Activated CD4-positive, alpha-beta T cell treated with anti-CD3 and anti-CD28 coated beads for 36 hours (primary cell): ENCODE data around the gene CLDN22. TPM values are rescaled to one million over a fixed set of nuclear protein-coding genes. Genes with fewer than 3 reads are reported as not detected.
"Not testable (repeated sequence)": the region's sequence is repeated elsewhere in the genome, so short reads cannot be mapped to it uniquely, and the experiment has no call there.

ENCODE experiments used
- ATAC-seq: fragments of 200-7000 bp; cut with Tn5 transposase; one replicate; pipeline ENCODE4 v1.10.0; 2021; ENCODE audit warnings: mild to moderate bottlenecking, moderate library complexity
- CTCF ChIA-PET: fragments of 350-600 bp; sonication (Branson Sonifier 250); formaldehyde crosslinking; loops from one replicate; lab custom pipeline; 2021; ENCODE audit warnings: antibody characterized with exemption; lab: Charles Lee
- POLR2A ChIA-PET: fragments of 350-600 bp; sonication (Branson Sonifier 250); formaldehyde crosslinking; loops from one replicate; lab custom pipeline; 2021; ENCODE audit warnings: antibody characterized with exemption, inconsistent platforms; lab: Charles Lee
- DNase-seq: peaks from one replicate; pipeline ENCODE4 v3.0.0-alpha.2; 2020
- H3K27ac Mint-ChIP-seq: one replicate; pipeline ENCODE4 v1.8.0; 2021; ENCODE audit warnings: mixed read lengths
- H3K27me3 Mint-ChIP-seq: one replicate; pipeline ENCODE4 v1.8.0; 2021; ENCODE audit warnings: mixed read lengths
- H3K36me3 Mint-ChIP-seq: one replicate; pipeline ENCODE4 v1.8.0; 2021; ENCODE audit warnings: low read depth, mixed read lengths
- H3K4me1 Mint-ChIP-seq: one replicate; pipeline ENCODE4 v1.8.0; 2021; ENCODE audit warnings: mixed read lengths
- H3K4me3 Mint-ChIP-seq: one replicate; pipeline ENCODE4 v1.8.0; 2021; ENCODE audit warnings: mild to moderate bottlenecking, moderate library complexity, mixed read lengths
- H3K9me3 Mint-ChIP-seq: one replicate; pipeline ENCODE4 v1.8.0; 2021; ENCODE audit warnings: low read depth, mixed read lengths
- intact Hi-C, 2 experiments: fragments of 100-400 bp; cut with DNase I in 1 of 2; cut with micrococcal nuclease in 1 of 2; formaldehyde crosslinking; loops; one replicate each; pipeline versions ENCODE4 v1.14.2 to v1.15.1; 2022 to 2024; cut with DNase I, micrococcal nuclease
- total RNA-seq, 2 experiments: library from RNA; stranded (reverse); gene quantifications; one replicate each; pipeline ENCODE4 v1.2.3, GENCODE V29; 2021

Gene CLDN22
- total RNA-seq, 2 experiments from 2014 or later, result not detected

DNA sequence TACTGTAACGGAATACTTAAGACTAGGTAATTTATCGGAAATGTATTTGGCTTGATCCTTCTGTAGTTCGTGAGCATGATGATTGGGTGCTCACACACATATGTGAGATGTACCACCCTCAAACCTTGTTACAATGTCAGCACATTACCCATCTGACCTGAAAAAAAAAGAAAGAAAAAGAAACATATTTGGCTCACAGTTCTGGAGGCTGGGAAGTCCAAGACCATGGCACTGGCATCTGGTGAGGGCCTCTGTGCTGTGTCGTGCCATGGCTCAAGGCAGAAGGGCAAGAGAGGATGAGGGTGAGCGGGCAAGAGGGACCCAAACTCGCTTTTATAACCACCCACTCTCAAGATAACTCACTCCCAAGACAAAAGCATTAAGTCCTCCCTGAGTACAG is 9.2 kb upstream of the CLDN22 start:
- Mint-ChIP-seq H3K9me3 (peaks cover 2% of the 10 kb centered on the region), H3K27ac (no peak overlapping the region), H3K36me3 (no peaks in the 10 kb centered on the region), H3K4me1 (no peaks in the 10 kb centered on the region), H3K27me3 (peaks cover 14% of the 10 kb centered on the region), H3K4me3 (no peak overlapping the region)
- ChIA-PET CTCF (interaction anchor here (1.0 kb wide), 1 partner anchor 13 kb away, joined by 3 read pairs; no protein-coding TSS in a partner anchor), POLR2A (no interaction called here)
- intact Hi-C loops, result no loop called here
- DNase-seq (no peak), ATAC-seq (no peak)

DNA sequence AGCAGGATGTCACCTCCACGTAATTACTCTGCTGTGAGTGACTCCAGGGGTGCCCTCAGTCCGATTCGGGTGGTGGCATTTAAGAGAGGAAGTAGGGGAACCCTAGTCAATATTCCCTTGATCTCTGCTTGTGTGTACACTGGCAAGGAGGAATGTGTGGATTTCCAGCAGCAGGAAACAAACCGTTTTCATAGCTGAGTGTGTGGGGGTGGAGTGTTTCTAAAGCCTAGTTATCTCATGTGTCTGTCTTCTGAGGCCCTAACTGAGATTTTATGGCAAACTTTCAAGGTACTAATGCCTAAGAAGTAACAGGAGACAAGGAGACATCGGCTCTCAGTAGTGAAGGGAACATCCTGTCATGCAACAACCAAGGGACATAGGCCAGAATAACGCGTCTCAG is 8.8 kb upstream of the CLDN22 start:
- Mint-ChIP-seq H3K27ac (no peak overlapping the region), H3K36me3 (no peaks in the 10 kb centered on the region), H3K4me3 (no peak overlapping the region), H3K4me1 (no peaks in the 10 kb centered on the region), H3K9me3 (peaks cover 2% of the 10 kb centered on the region), H3K27me3 (peaks cover 11% of the 10 kb centered on the region)
- ATAC-seq (no peak), DNase-seq (no peak)
- CTCF ChIA-PET, result interaction anchor here (1.0 kb wide), 1 partner anchor 12 kb away, joined by 3 read pairs; no protein-coding TSS in a partner anchor
- POLR2A ChIA-PET, result no interaction called here
- intact Hi-C loops, result no loop called here

GRCh38 chr4:183327827-183328226 is 7.8 kb upstream of the CLDN22 start:
- ATAC-seq, result no peak
- no peaks in the 10 kb centered on the region for H3K36me3 Mint-ChIP-seq
- DNase-seq, result no peak
- no peak overlapping the region for H3K27ac Mint-ChIP-seq
- peaks cover 7% of the 10 kb centered on the region for H3K27me3 Mint-ChIP-seq
- POLR2A ChIA-PET, result no interaction called here
- H3K9me3 Mint-ChIP-seq, result peaks cover 2% of the 10 kb centered on the region
- H3K4me3 Mint-ChIP-seq, result no peak overlapping the region
- H3K4me1 Mint-ChIP-seq, result no peaks in the 10 kb centered on the region
- CTCF ChIA-PET, result no interaction called here
- intact Hi-C loops, result no loop called here

- no peak overlapping the region for H3K4me3 Mint-ChIP-seq
- H3K27me3 Mint-ChIP-seq, result peaks cover 4% of the 10 kb centered on the region
- intact Hi-C loops, result no loop called here
- ATAC-seq (peak; percentile 36), DNase-seq (no peak)
- H3K9me3 Mint-ChIP-seq, result peaks cover 2% of the 10 kb centered on the region
- no peaks in the 10 kb centered on the region for H3K4me1 Mint-ChIP-seq
- H3K27ac Mint-ChIP-seq, result no peak overlapping the region
- POLR2A ChIA-PET, result no interaction called here
- no peaks in the 10 kb centered on the region for H3K36me3 Mint-ChIP-seq
- CTCF ChIA-PET, result no interaction called here
These were observed 6.8 kb upstream of the CLDN22 start for GRCh38 chr4:183326853-183327252.

DNA sequence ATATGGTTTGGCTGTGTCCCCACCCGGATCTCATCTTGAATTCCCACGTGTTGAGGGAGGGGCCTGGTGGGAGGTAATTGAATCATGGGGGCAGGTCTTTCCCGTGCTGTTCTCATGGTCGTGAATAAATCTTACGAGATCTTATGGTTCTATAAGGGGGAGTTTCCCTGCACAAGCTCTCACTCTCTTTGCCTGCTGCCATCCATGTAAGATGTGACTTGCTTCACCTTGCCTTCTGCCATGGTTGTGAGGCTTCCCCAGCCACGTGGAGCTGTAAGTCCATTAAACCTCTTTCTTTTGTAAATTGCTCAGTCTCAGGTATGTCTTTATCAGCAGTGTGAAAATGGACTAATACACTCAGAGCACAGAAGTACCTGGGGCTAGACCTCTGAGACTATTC is 6.3 kb upstream of the CLDN22 start:
- POLR2A ChIA-PET, result not testable (repeated sequence)
- CTCF ChIA-PET, result interaction anchor here (0.6 kb wide), 1 partner anchor 377 kb away, joined by 3 read pairs; no protein-coding TSS in a partner anchor

GRCh38 chr4:183324619-183325018 is 4.5 kb upstream of the CLDN22 start:
- peaks cover 10% of the 10 kb centered on the region for H3K4me1 Mint-ChIP-seq
- no peak overlapping the region for H3K27ac Mint-ChIP-seq
- ChIA-PET CTCF (no interaction called here), POLR2A (no interaction called here)
- intact Hi-C loops, result no loop called here
- H3K4me3 Mint-ChIP-seq, result no peak overlapping the region
- H3K9me3 Mint-ChIP-seq, result peaks cover 2% of the 10 kb centered on the region
- H3K36me3 Mint-ChIP-seq, result no peaks in the 10 kb centered on the region
- ATAC-seq (no peak), DNase-seq (no peak)
- peaks cover 1% of the 10 kb centered on the region for H3K27me3 Mint-ChIP-seq

More for the DNA sequence above, 6.3 kb upstream of the CLDN22 start:
- H3K4me1 Mint-ChIP-seq, H3K27me3 Mint-ChIP-seq, DNase-seq, H3K27ac Mint-ChIP-seq, H3K9me3 Mint-ChIP-seq, ATAC-seq, intact Hi-C loops, H3K36me3 Mint-ChIP-seq, H3K4me3 Mint-ChIP-seq: not testable (repeated sequence)

- H3K36me3 Mint-ChIP-seq, CTCF ChIA-PET, H3K4me1 Mint-ChIP-seq, DNase-seq, H3K27ac Mint-ChIP-seq, intact Hi-C loops, H3K4me3 Mint-ChIP-seq, POLR2A ChIA-PET, H3K9me3 Mint-ChIP-seq, H3K27me3 Mint-ChIP-seq, ATAC-seq: not testable (repeated sequence)
These were observed 4.0 kb upstream of the CLDN22 start for GRCh38 chr4:183324056-183324455.

DNA sequence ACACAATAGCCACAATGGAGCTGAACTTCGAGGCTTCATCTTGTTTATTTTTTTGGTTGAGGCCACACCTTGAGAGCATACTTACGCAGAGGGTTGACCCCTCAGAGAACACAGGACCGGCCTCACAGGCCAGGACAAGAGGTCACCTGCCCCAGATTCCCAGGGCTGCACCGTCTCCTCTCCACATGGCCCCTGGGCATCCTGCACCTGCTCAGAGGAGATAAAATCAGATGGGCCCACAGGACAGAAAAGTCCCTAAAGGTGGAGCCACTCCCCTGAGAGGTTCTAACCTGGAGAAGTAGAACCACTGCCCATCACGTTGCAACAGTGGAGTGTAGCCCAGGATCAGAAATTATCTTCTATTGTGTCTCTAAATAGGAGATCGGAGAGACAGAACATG is 3.2 kb upstream of the CLDN22 start:
- ATAC-seq (no peak), DNase-seq (no peak)
- Mint-ChIP-seq H3K9me3 (peaks cover 2% of the 10 kb centered on the region), H3K27ac (no peak overlapping the region), H3K36me3 (no peaks in the 10 kb centered on the region), H3K4me1 (peaks cover 10% of the 10 kb centered on the region), H3K4me3 (no peak overlapping the region), H3K27me3 (peaks cover 1% of the 10 kb centered on the region)
- intact Hi-C loops, result no loop called here
- POLR2A ChIA-PET, result no interaction called here
- CTCF ChIA-PET, result no interaction called here

- no peak for DNase-seq
- POLR2A ChIA-PET, result no interaction called here
- peaks cover 2% of the 10 kb centered on the region for H3K9me3 Mint-ChIP-seq
- no peak within 1 kb of the TSS for H3K4me3 Mint-ChIP-seq
- CTCF ChIA-PET, result no interaction called here
- peaks cover 10% of the 10 kb centered on the region for H3K4me1 Mint-ChIP-seq
- ATAC-seq, result no peak
- intact Hi-C loops, result no loop called here
- H3K27ac Mint-ChIP-seq, result no peak within 1 kb of the TSS
- peaks cover 1% of the 10 kb centered on the region for H3K27me3 Mint-ChIP-seq
- H3K36me3 Mint-ChIP-seq, result no peaks in the 10 kb centered on the region
These were observed 2.2 kb upstream of the CLDN22 start, which contains the start of gene CLDN24 for GRCh38 chr4:183322326-183322725. TSS of gene CLDN24 (minus strand) at chr4:183322426. CDS start at chr4:183322426, 0 bp downstream.

DNA sequence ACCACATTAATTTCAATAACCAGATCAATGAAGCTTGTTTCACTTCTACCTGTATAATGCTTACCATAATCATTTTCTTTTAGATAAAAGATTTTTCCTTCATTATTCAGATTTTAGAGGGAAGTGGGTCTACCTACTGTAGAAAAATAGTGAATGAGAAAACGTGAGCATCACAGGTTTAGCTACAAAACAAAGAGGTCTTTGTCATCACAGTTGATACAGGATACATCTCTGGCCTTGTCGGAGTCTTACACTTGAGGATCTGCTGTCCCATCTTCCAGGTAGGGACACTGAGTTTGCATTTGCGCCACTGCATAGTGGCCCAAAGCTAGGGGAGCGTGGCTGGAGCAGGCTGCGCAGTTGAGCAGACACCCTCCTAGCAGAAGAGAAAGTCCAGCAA is 1.4 kb upstream of the CLDN22 start:
- peaks cover 2% of the 10 kb centered on the region for H3K9me3 Mint-ChIP-seq
- no peak overlapping the region for H3K27ac Mint-ChIP-seq
- no peak for ATAC-seq
- peaks cover 10% of the 10 kb centered on the region for H3K4me1 Mint-ChIP-seq
- no peaks in the 10 kb centered on the region for H3K36me3 Mint-ChIP-seq
- intact Hi-C loops, result no loop called here
- no peak overlapping the region for H3K4me3 Mint-ChIP-seq
- peaks cover 1% of the 10 kb centered on the region for H3K27me3 Mint-ChIP-seq
- ChIA-PET POLR2A (no interaction called here), CTCF (interaction anchor here (1.0 kb wide), 1 partner anchor 59 kb away, joined by 3 read pairs; no protein-coding TSS in a partner anchor)
- DNase-seq, result no peak

DNA sequence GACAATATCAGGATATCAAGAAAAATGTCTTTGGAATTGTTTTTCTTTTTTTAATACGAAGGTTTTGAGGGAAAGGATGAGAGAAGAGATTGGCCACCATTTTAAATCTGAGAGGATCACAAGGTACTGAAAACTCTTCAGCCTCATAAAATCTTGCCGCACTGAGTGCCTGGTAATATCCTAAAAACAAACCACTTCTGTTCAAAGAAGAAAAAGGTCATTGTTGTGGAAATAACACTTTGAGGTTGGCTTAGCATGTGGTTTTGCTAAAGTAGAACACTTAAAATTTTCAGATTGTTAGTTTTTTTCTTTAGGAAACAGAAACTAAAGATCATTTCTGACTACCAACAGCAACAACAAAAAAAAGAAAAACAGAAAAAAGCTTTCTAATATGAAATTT is 1.0 kb upstream of the CLDN22 start:
- Mint-ChIP-seq H3K36me3 (no peaks in the 10 kb centered on the region), H3K9me3 (no peaks in the 10 kb centered on the region), H3K4me1 (peaks cover 10% of the 10 kb centered on the region), H3K27ac (no peak overlapping the region), H3K4me3 (no peak overlapping the region), H3K27me3 (no peaks in the 10 kb centered on the region)
- no peak for DNase-seq
- ATAC-seq, result no peak
- intact Hi-C loops, result no loop called here
- CTCF ChIA-PET, result interaction anchor here (1.0 kb wide), 1 partner anchor 59 kb away, joined by 3 read pairs; no protein-coding TSS in a partner anchor
- POLR2A ChIA-PET, result no interaction called here

GRCh38 chr4:183318656-183319055 is 1.4 kb downstream of the CLDN22 start:
- no peak for DNase-seq
- POLR2A ChIA-PET, result no interaction called here

More at GRCh38 chr4:183318656-183319055, 1.4 kb downstream of the CLDN22 start:
- CTCF ChIA-PET, result no interaction called here
- H3K9me3 Mint-ChIP-seq, result no peaks in the 10 kb centered on the region
- no peaks in the 10 kb centered on the region for H3K27me3 Mint-ChIP-seq
- no peak overlapping the region for H3K27ac Mint-ChIP-seq
- intact Hi-C loops, result no loop called here
- no peak overlapping the region for H3K4me3 Mint-ChIP-seq
- H3K36me3 Mint-ChIP-seq, result no peaks in the 10 kb centered on the region
- ATAC-seq, result no peak
- H3K4me1 Mint-ChIP-seq, result peaks cover 10% of the 10 kb centered on the region
